ENCODE data around the gene ACVR2B.

ACVR2B gene

DNA sequence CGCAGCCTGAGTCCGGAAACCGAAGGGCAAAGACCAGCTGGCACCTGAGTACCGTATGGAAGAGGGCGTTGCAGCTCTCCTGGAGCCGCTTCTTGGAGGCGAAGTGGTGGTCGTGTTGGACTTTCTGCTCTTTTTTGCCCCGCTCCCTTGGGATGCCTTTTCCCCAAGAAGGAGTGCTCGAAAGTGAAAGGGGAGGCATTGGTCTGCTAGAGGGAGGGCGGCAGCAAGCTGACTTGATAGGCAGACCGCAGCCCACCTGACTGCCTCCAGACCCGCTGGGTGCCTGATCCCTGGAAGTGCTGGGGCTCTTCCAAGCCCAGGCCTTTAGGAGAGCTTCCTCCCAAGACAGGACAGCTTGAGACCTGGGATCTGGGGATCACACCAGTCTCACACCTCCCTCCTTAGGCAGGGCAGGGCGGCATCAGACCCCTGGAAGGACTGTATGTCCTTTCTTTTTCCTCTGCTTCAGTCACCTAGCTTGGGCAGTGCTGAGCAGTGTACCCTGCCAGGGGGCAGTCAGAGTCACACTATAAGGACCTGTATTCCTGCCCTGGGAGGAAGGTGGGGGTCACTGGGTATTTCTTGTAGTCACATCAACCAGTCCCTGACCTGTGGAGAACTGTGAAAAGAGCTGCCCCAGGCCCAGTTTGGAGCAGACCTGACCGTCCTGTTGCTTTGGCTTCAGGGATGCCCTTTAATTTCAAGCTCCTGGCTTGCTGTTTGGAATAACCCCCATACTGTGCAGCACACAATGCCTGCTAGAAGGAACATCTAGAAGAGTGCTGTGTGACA is 2.1 kb downstream of the ACVR2B start:
- TF ChIP-seq CTCF (IDR thresholded peaks at IDR 0.05; ENCODE audit: extremely low read depth, insufficient read depth, missing control alignments) = no peak
- DNase-seq (ENCODE audit: low spot score) = peak; percentile 62
- in situ Hi-C loops (cut with MboI; ENCODE audit: low pct_unique_long_range_greater_than_20kb, low sequenced_read_pairs, unreplicated experiment) = no loop called here

GRCh38 chr3:38457111-38458003 is 3.7 kb downstream of the ACVR2B start:
- peak; percentile 16 for DNase-seq (ENCODE audit: low spot score)

GRCh38 chr3:38458796-38459498 is 5.3 kb downstream of the ACVR2B start:
- no peak for TF ChIP-seq CTCF (IDR thresholded peaks at IDR 0.05; ENCODE audit: extremely low read depth, insufficient read depth, missing control alignments)
- peak; percentile 9 for DNase-seq (ENCODE audit: low spot score)
- in situ Hi-C loops (cut with MboI; ENCODE audit: low pct_unique_long_range_greater_than_20kb, low sequenced_read_pairs, unreplicated experiment) = no loop called here

More at GRCh38 chr3:38457111-38458003, 3.7 kb downstream of the ACVR2B start:
- in situ Hi-C loops (cut with MboI; ENCODE audit: low pct_unique_long_range_greater_than_20kb, low sequenced_read_pairs, unreplicated experiment) = no loop called here
- no peak for TF ChIP-seq CTCF (IDR thresholded peaks at IDR 0.05; ENCODE audit: extremely low read depth, insufficient read depth, missing control alignments)

DNA sequence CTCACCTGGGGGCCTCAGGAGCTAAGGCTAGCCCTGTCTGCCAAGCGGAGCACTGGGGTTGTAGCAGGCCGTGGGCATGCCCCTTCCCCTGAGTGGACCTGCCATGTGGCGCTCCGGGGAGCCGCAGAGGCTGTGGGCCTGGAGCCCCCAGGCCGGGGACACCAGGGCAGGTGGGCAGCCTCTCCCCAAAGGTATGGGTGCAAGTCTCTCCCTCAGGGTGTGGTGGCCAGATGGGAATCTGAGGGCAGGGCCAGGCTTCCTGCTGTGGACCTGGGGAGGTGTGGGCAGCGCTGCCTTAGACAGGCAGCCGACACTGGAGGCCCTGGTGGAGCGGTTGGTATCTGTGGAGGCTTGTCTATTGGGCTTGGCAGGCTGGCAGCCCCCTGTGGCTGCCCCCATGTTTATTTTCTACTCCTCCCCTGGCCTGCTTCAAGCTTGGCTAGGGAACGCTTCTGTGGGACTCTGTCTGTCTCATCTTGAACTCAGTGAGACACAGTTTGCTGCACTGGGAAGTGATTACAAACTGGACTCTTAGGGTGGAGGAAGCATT is 5.9 kb downstream of the ACVR2B start:
- no peak for TF ChIP-seq CTCF (IDR thresholded peaks at IDR 0.05; ENCODE audit: extremely low read depth, insufficient read depth, missing control alignments)
- in situ Hi-C loops (cut with MboI; ENCODE audit: low pct_unique_long_range_greater_than_20kb, low sequenced_read_pairs, unreplicated experiment) = no loop called here
- peak; percentile 12 for DNase-seq (ENCODE audit: low spot score)

- DNase-seq (ENCODE audit: low spot score) = peak; percentile 9
- in situ Hi-C loops (cut with MboI; ENCODE audit: low pct_unique_long_range_greater_than_20kb, low sequenced_read_pairs, unreplicated experiment) = no loop called here
- no peak for TF ChIP-seq CTCF (IDR thresholded peaks at IDR 0.05; ENCODE audit: extremely low read depth, insufficient read depth, missing control alignments)
These were observed 6.9 kb downstream of the ACVR2B start for GRCh38 chr3:38460377-38461270.

All from GM13977 (cell line).